Peyer's patch (tissue), 4 donors: Measurements from ENCODE around the gene SMARCA1. TPM values are rescaled to one million over a fixed set of nuclear protein-coding genes. Genes with fewer than 3 reads are reported as not detected.
A peak's percentile ranks its signal among the peaks of the same experiment; 100 is the strongest.

Source experiments
- DNase-seq, 3 donors: peaks; one replicate each; pipeline ENCODE4 v3.0.0-alpha.2; 2017 to 2019
- H3K27ac ChIP-seq, 4 donors: fragments of 200-600 bp; sonication (generic); one replicate each; pipeline ENCODE4 v1.5.1; 2016 to 2019
- H3K27me3 ChIP-seq, 2 donors: fragments of 200-600 bp; sonication (generic); one replicate each; pipeline ENCODE4 v1.5.1; 2019
- H3K36me3 ChIP-seq, 3 donors: fragments of 200-600 bp; sonication (generic); one replicate each; pipeline ENCODE4 v1.5.1; 2016 to 2019
- H3K4me1 ChIP-seq, 4 donors: fragments of 200-600 bp; sonication (generic); one replicate each; pipeline ENCODE4 v1.5.1; 2016 to 2019
- H3K4me3 ChIP-seq, 4 donors: fragments of 200-600 bp; sonication (generic); 1 replicate in 3 of 4; 2 replicates in 1 of 4; pipeline ENCODE4 v1.5.1; 2016 to 2019; ENCODE audit warnings: mild to moderate bottlenecking in 1 of 4
- H3K9me3 ChIP-seq, 4 donors: fragments of 200-600 bp; sonication (generic); one replicate each; pipeline ENCODE4 v1.5.1; 2016 to 2019; ENCODE audit warnings: mild to moderate bottlenecking in 1 of 4
- POLR2A ChIP-seq, 2 donors: fragments of 450-650 bp; IDR thresholded peaks; one replicate each; pipeline ENCODE4 v1.5.1; 2017; ENCODE audit warnings: antibody characterized with exemption in 2 of 2, mild to moderate bottlenecking in 2 of 2, moderate library complexity in 2 of 2
- total RNA-seq, 4 donors: library from RNA; depleted of rRNA; stranded (reverse); fragments of >200 nt; gene quantifications; one replicate each; pipeline ENCODE4 v1.1.0, GENCODE V29; 2016
- TF ChIP-seq, protein P1 (sequence below), 6 experiments: fragments of 450-650 bp in 4 of 6; fragments of 200-600 bp in 2 of 6; sonication (generic) in 1 of 6; IDR thresholded peaks; one replicate each; pipeline ENCODE4 v1.5.1; 2017 to 2019; ENCODE audit warnings: antibody characterized with exemption in 6 of 6, mild to moderate bottlenecking in 3 of 6, moderate library complexity in 1 of 6

SMARCA1 gene
- total RNA-seq, 4 donors from 2014 or later: 3.9 to 17.3 (median 5.6) TPM

DNA sequence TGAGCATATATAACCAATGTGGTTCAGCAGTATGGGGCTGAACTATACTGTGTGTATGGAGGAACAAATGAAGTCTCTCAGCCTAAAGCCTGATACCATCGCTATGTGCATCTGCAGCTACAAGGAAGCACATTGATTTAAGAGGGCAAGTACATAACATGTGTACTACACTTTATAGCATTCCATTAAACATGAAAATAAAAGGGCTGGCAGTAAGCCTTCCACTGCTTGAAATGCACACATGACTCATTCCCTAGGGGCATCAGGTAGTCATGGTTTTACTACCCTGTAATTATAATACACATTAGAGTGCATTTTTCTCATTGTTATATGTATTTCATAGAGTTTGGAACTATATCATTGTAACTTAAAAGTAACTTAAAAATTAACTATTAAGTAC lies 51.2 kb downstream of the SMARCA1 start:
- H3K27me3 ChIP-seq: no peaks in the 10 kb centered on the region
- TF ChIP-seq POLR2A (IDR thresholded peaks at IDR 0.05): no peak
- TF ChIP-seq, protein P1, sequence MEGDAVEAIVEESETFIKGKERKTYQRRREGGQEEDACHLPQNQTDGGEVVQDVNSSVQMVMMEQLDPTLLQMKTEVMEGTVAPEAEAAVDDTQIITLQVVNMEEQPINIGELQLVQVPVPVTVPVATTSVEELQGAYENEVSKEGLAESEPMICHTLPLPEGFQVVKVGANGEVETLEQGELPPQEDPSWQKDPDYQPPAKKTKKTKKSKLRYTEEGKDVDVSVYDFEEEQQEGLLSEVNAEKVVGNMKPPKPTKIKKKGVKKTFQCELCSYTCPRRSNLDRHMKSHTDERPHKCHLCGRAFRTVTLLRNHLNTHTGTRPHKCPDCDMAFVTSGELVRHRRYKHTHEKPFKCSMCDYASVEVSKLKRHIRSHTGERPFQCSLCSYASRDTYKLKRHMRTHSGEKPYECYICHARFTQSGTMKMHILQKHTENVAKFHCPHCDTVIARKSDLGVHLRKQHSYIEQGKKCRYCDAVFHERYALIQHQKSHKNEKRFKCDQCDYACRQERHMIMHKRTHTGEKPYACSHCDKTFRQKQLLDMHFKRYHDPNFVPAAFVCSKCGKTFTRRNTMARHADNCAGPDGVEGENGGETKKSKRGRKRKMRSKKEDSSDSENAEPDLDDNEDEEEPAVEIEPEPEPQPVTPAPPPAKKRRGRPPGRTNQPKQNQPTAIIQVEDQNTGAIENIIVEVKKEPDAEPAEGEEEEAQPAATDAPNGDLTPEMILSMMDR (IDR thresholded peaks at IDR 0.05): no peak
- no peak for DNase-seq
- H3K9me3 ChIP-seq: no peaks in the 10 kb centered on the region
- H3K27ac ChIP-seq: no peak overlapping the region
- H3K4me3 ChIP-seq: no peak overlapping the region
- H3K4me1 ChIP-seq: no peaks in the 10 kb centered on the region
- H3K36me3 ChIP-seq: no peaks in the 10 kb centered on the region

DNA sequence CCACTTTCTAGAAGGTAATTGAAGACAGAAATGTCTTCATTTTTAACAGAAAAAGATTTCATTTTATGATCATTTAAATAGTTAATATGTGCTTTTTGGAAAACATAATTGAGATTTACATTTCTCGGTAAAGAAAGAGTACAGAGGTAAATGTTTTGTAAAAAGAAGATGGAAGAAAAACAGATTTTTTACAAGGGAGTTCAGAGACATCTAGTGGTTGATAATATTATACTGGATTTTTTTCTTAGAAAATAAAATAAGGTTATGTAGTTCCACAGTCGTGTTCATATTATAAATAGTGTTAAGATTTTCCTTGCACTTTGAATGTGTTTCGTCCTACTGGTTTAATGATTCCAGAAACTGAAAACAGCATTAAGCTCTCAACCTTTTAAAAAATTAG lies 60.6 kb downstream of the SMARCA1 start:
- TF ChIP-seq, protein P1 (IDR thresholded peaks at IDR 0.05): peak in 1 of 6 experiments; percentile 17
- TF ChIP-seq POLR2A (IDR thresholded peaks at IDR 0.05): no peak
- H3K27me3 ChIP-seq: no peaks in the 10 kb centered on the region
- DNase-seq: no peak
- H3K4me3 ChIP-seq: no peak overlapping the region
- H3K27ac ChIP-seq: no peak overlapping the region
- no peaks in the 10 kb centered on the region for H3K9me3 ChIP-seq
- no peaks in the 10 kb centered on the region for H3K36me3 ChIP-seq
- H3K4me1 ChIP-seq: no peaks in the 10 kb centered on the region

DNA sequence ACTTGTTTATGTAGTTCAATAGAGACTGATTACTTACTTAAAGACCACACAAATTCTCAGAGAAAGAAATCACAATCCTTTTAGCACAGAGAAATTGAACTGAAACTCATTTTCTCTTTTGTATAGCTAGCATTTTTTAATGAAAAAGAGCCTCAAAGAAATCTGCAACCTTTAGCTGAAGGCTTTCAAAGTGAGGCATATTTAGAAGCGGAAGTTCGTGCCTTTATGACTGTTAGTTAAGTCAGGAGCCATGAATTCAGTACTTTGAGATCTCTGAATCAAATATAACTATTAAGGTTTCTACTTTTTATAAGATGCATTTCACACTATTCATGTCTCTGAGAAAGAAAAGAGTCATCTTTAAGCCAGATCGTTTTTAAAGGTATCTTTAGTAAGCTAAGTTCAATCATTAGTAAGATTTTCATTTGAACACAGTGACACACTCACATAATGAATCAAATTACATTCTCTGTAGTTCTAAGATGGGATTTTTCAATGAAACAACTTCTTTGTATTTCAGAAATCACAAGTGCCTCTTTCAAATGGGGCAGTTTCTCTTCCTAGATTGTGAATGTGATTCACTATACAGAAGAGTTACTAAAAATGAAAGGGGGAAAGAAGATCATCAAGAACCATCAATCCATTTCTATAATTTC lies 61.4 kb downstream of the SMARCA1 start:
- no peak overlapping the region for H3K4me3 ChIP-seq

DNA sequence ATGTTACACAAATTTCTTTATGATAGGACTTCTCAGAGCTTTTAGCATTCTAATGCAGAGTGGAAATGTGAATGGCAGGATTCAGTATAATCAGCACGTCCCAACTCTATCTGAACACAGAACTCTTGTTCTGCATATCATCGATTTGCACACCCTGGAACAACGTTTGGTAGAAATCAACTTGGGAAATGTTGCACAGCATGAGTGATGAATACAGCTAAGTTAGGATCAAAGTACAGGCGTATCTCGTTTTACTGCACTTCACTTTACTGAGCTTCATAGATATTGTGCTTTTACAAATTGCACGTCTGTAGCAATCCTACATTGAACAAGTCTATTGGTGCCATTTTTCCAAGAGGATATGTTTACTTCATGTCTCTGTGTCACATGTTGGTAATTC lies 70.8 kb downstream of the SMARCA1 start:
- TF ChIP-seq, protein P1 (IDR thresholded peaks at IDR 0.05): no peak
- no peak for TF ChIP-seq POLR2A (IDR thresholded peaks at IDR 0.05)
- H3K27ac ChIP-seq: no peak overlapping the region
- H3K4me3 ChIP-seq: no peak overlapping the region
- DNase-seq: no peak
- no peaks in the 10 kb centered on the region for H3K4me1 ChIP-seq
- H3K27me3 ChIP-seq: no peaks in the 10 kb centered on the region
- no peaks in the 10 kb centered on the region for H3K9me3 ChIP-seq
- H3K36me3 ChIP-seq: no peaks in the 10 kb centered on the region

More for the DNA sequence above, 61.4 kb downstream of the SMARCA1 start:
- Histone ChIP-seq H3K36me3 (no peaks in the 10 kb centered on the region), H3K4me1 (no peaks in the 10 kb centered on the region), H3K9me3 (no peaks in the 10 kb centered on the region), H3K27ac (no peak overlapping the region), H3K27me3 (no peaks in the 10 kb centered on the region)
- TF ChIP-seq POLR2A (IDR thresholded peaks at IDR 0.05): no peak
- TF ChIP-seq, protein P1 (IDR thresholded peaks at IDR 0.05): no peak
- no peak for DNase-seq

DNA sequence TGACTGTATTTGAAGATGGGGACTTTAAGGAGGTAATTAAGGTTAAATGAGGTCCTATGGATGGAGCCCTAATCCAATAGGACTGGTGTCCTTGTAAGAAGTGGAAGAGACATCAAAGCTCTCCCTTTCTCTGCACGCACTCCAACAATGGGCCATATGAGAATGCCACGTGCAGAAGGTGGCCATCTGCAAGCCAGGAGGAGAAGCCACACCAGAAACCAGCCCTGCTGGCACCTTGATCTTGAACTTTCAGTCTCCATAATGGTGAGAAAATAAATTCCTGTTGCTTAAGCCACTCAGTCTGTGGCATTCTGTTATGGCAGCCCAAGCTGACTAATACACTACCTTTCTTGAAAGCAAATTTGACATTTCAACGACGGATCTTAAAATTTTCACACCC lies 73.2 kb downstream of the SMARCA1 start:
- no peaks in the 10 kb centered on the region for H3K4me1 ChIP-seq
- TF ChIP-seq, protein P1 (IDR thresholded peaks at IDR 0.05): no peak
- TF ChIP-seq POLR2A (IDR thresholded peaks at IDR 0.05): no peak
- H3K27ac ChIP-seq: no peak overlapping the region
- H3K27me3 ChIP-seq: no peaks in the 10 kb centered on the region
- no peak for DNase-seq
- no peaks in the 10 kb centered on the region for H3K9me3 ChIP-seq
- H3K4me3 ChIP-seq: no peak overlapping the region
- no peaks in the 10 kb centered on the region for H3K36me3 ChIP-seq
